Measurements from ENCODE around the gene CHAMP1. TPM values are rescaled to one million over a fixed set of nuclear protein-coding genes. Genes with fewer than 3 reads are reported as not detected.
A peak's percentile ranks its signal among the peaks of the same experiment; 100 is the strongest.

Gene CHAMP1
- total RNA-seq, 1 donor from 2014 or later = 26.8 TPM

- peak overlapping the region; percentile 66 for H3K4me2 ChIP-seq (ENCODE audit: low read length)
- peaks cover 6% of the 10 kb centered on the region for H3K9me3 Mint-ChIP-seq (ENCODE audit: unreplicated experiment)
- TF ChIP-seq EZH2 (IDR thresholded peaks at IDR 0.05; ENCODE audit: insufficient read depth, low read length) = no peak
- peaks cover 28% of the 10 kb centered on the region for H3K36me3 Mint-ChIP-seq (ENCODE audit: low read depth, unreplicated experiment)
- peaks cover 88% of the 10 kb centered on the region for H3K79me2 ChIP-seq (ENCODE audit: insufficient read depth, low read length)
- DNase-seq (ENCODE audit: low read depth) (no peak), FAIRE-seq (no peak)
- H3K27ac Mint-ChIP-seq (ENCODE audit: unreplicated experiment) = no peak overlapping the region
- peaks cover 57% of the 10 kb centered on the region for H4K20me1 ChIP-seq (ENCODE audit: insufficient read depth, low read length)
- peaks cover 29% of the 10 kb centered on the region for H3K4me1 ChIP-seq (ENCODE audit: insufficient read depth, low read length)
- no peak overlapping the region for H3K4me3 ChIP-seq (ENCODE audit: insufficient read depth, low read depth, low read length)
- peak overlapping the region; percentile 15 for H3K9ac ChIP-seq (ENCODE audit: low read length)
- H3K36me3 ChIP-seq (ENCODE audit: insufficient read depth, low read length) = peaks cover 24% of the 10 kb centered on the region
- no peaks in the 10 kb centered on the region for H3K9me3 ChIP-seq (ENCODE audit: insufficient read depth, low read depth, low read length)
- no peaks in the 10 kb centered on the region for H3K27me3 Mint-ChIP-seq (ENCODE audit: low read depth, unreplicated experiment)
- peak overlapping the region; percentile 28 for H3K27ac ChIP-seq (ENCODE audit: low read depth, low read length)
- no peak overlapping the region for H2AFZ ChIP-seq (ENCODE audit: low read depth, low read length)
- H3K27me3 ChIP-seq (ENCODE audit: insufficient read depth, low read length) = no peaks in the 10 kb centered on the region
- peaks cover 26% of the 10 kb centered on the region for H3K4me1 Mint-ChIP-seq (ENCODE audit: low read depth, unreplicated experiment)
- peak overlapping the region; percentile 23 for H3K4me3 Mint-ChIP-seq (ENCODE audit: unreplicated experiment)
Measured at GRCh38 chr13:114318624-114319023, 4.3 kb downstream of the CHAMP1 start.

GRCh38 chr13:114319441-114319913 is 5.2 kb downstream of the CHAMP1 start:
- Histone ChIP-seq H4K20me1 (ENCODE audit: insufficient read depth, low read length) (peaks cover 65% of the 10 kb centered on the region), H3K27ac (ENCODE audit: low read depth, low read length) (peak overlapping the region; percentile 28), H3K79me2 (ENCODE audit: insufficient read depth, low read length) (peaks cover 96% of the 10 kb centered on the region), H3K27me3 (ENCODE audit: insufficient read depth, low read length) (no peaks in the 10 kb centered on the region), H3K36me3 (ENCODE audit: insufficient read depth, low read length) (peaks cover 33% of the 10 kb centered on the region), H3K4me2 (ENCODE audit: low read length) (peak overlapping the region; percentile 66), H2AFZ (ENCODE audit: low read depth, low read length) (no peak overlapping the region), H3K9me3 (ENCODE audit: insufficient read depth, low read depth, low read length) (no peaks in the 10 kb centered on the region), H3K9ac (ENCODE audit: low read length) (peak overlapping the region; percentile 15), H3K4me1 (ENCODE audit: insufficient read depth, low read length) (peaks cover 28% of the 10 kb centered on the region), H3K4me3 (ENCODE audit: insufficient read depth, low read depth, low read length) (no peak overlapping the region)
- H3K27me3 Mint-ChIP-seq (ENCODE audit: low read depth, unreplicated experiment) = no peaks in the 10 kb centered on the region
- peak overlapping the region; percentile 43 for H3K27ac Mint-ChIP-seq (ENCODE audit: unreplicated experiment)
- FAIRE-seq (peak; percentile 70), DNase-seq (ENCODE audit: low read depth) (peak; percentile 85)
- H3K36me3 Mint-ChIP-seq (ENCODE audit: low read depth, unreplicated experiment) = peaks cover 36% of the 10 kb centered on the region
- H3K4me3 Mint-ChIP-seq (ENCODE audit: unreplicated experiment) = peak overlapping the region; percentile 51
- no peak for TF ChIP-seq CTCF (IDR thresholded peaks at IDR 0.05; ENCODE audit: insufficient read depth, low read depth, low read length)
- no peak for TF ChIP-seq EZH2 (IDR thresholded peaks at IDR 0.05; ENCODE audit: insufficient read depth, low read length)
- H3K9me3 Mint-ChIP-seq (ENCODE audit: unreplicated experiment) = peaks cover 7% of the 10 kb centered on the region
- peaks cover 24% of the 10 kb centered on the region for H3K4me1 Mint-ChIP-seq (ENCODE audit: low read depth, unreplicated experiment)

- Histone ChIP-seq H3K4me2 (ENCODE audit: low read length) (peak overlapping the region; percentile 66), H4K20me1 (ENCODE audit: insufficient read depth, low read length) (peaks cover 65% of the 10 kb centered on the region), H3K4me1 (ENCODE audit: insufficient read depth, low read length) (peaks cover 28% of the 10 kb centered on the region), H3K4me3 (ENCODE audit: insufficient read depth, low read depth, low read length) (no peak overlapping the region), H3K36me3 (ENCODE audit: insufficient read depth, low read length) (peaks cover 39% of the 10 kb centered on the region), H3K79me2 (ENCODE audit: insufficient read depth, low read length) (peaks cover 96% of the 10 kb centered on the region), H2AFZ (ENCODE audit: low read depth, low read length) (no peak overlapping the region), H3K9me3 (ENCODE audit: insufficient read depth, low read depth, low read length) (no peaks in the 10 kb centered on the region), H3K9ac (ENCODE audit: low read length) (peak overlapping the region; percentile 1), H3K27me3 (ENCODE audit: insufficient read depth, low read length) (no peaks in the 10 kb centered on the region), H3K27ac (ENCODE audit: low read depth, low read length) (peak overlapping the region; percentile 22)
- peak overlapping the region; percentile 43 for H3K27ac Mint-ChIP-seq (ENCODE audit: unreplicated experiment)
- H3K4me1 Mint-ChIP-seq (ENCODE audit: low read depth, unreplicated experiment) = peaks cover 22% of the 10 kb centered on the region
- H3K9me3 Mint-ChIP-seq (ENCODE audit: unreplicated experiment) = peaks cover 10% of the 10 kb centered on the region
- FAIRE-seq = no peak
- DNase-seq (ENCODE audit: low read depth) = no peak
- peak overlapping the region; percentile 51 for H3K4me3 Mint-ChIP-seq (ENCODE audit: unreplicated experiment)
- no peak for TF ChIP-seq EZH2 (IDR thresholded peaks at IDR 0.05; ENCODE audit: insufficient read depth, low read length)
- TF ChIP-seq CTCF (IDR thresholded peaks at IDR 0.05; ENCODE audit: insufficient read depth, low read depth, low read length) = no peak
- peaks cover 39% of the 10 kb centered on the region for H3K36me3 Mint-ChIP-seq (ENCODE audit: low read depth, unreplicated experiment)
- no peaks in the 10 kb centered on the region for H3K27me3 Mint-ChIP-seq (ENCODE audit: low read depth, unreplicated experiment)
Measured at GRCh38 chr13:114320065-114320464, 5.8 kb downstream of the CHAMP1 start.
